HTERT RPE-1 (cell line): ENCODE results near the gene SAMD7.

Experiments
- in situ Hi-C: fragments of 300-500 bp; cut with MboI; formaldehyde crosslinking; loops from 4 replicates; pipeline ENCODE4 v1.14.3; 2020; ENCODE audit warnings: low sequenced_read_pairs

SAMD7 gene

DNA sequence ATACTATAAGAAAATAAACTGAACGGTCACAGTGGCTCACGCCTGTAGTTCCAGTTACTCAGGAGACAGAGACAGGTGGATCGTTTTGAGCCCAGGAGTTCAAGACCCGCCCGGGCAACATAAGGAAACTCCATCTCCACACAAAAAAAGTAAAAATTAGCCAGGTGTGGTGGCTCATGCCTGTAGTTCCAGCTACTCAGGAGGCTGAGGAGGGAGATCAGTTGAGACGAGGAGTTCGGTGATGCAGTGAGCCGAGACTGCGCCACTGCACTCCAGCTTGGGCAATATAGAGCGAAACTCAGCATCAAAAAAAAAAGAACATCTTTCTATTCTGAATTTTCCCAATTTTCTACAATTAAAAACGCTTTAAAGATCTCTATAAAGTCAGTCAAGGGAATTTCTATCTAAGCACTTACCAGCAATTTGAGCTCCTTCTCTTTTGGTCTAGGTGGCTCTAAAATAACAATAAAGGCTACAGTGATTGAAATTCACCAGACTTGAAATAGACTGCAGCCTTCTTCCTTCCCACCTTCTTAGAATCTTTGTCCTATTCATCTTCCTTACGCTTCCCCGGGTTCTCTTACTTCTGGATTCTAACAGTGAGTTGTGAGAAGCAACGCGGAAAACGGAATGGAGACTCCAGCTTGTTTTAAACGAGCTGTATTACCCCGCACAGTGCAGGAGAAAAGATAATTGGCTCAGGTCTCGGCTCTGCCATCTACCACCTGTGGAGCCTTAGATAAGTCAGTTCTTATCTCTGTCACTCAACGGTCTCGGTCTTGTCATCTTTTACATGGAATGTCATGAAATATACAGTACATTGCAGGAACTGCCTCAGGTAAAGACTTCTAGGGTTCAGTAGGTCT, 54.4 kb downstream of the SAMD7 start:
- in situ Hi-C loops, result no loop called here

DNA sequence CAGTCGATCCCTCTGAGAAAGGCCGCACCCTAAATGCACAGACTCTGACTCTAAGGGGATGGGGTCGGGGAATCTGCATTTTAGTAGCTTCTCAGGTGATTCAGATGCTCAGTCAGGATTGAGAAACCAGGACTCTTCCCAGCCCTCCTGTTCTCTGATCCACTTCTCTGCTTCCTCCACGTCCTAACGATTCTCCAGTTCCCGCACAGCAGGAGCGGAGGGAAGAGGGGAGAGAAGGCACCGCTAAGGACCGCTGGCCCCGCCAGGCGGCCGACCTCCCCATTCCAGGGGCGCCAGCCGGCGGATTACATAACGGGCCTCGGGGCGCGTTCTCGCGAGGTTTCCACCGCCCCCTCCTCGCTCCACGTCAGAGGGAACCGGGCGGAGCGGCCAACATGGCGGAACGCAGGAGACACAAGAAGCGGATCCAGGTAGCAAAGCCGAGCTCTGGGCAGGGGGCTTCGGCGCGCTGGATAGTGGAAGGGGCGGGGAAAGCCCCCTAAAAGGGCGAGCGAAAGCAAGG, 55.1 kb downstream of the SAMD7 start, which contains the start of gene SEC62:
TSS of gene SEC62 (plus strand) at position 380 of the 523 bp plus-strand sequence. CDS start at position 396, 16 bp downstream.
- in situ Hi-C loops, result no loop called here

DNA sequence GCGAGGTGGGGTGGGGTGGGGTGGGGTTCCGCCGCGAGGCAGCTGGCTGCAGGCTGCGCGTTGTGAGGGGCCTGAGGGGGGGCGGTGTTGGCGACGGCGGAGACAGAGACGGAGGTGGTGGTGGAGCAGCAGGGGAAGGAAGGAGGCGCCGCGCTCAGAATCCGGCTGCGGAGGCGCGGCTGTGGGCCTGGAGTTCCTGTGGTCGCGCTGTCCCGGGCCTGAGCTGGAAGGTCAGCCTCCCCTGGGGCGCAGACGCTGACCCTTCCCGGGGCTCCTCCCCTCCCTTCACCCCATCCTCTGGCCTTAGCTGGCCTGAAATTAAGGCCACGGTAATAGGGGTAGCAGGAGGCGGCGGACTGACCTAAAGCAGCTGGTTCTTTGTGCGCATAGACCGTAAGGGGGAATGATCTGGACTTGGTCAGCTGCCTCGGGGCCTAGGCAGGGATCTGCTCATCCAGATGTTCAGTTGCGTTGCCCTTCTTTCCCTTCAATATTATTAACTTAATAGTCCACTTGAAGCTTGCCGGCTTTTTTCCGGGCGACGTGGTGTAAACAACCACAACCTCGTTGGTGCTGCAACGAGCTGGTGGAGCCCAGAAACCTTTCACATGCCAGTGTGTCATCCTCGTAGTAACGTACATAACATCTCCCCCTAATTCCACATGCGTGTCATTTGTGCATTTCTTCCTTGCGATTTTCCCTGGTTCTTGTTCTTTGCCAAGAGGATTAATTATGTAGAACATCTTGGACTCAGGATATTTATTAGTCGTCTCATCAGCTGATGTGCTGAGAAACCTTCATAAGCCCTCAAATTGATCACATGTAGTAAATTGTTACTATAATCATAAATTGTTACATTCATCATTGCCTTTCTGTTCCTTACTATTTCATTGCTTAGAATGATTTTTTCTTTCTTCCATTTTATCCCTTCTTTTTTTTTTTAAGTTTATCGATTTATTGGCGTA, 55.9 kb downstream of the SAMD7 start:
- in situ Hi-C loops, result no loop called here

DNA sequence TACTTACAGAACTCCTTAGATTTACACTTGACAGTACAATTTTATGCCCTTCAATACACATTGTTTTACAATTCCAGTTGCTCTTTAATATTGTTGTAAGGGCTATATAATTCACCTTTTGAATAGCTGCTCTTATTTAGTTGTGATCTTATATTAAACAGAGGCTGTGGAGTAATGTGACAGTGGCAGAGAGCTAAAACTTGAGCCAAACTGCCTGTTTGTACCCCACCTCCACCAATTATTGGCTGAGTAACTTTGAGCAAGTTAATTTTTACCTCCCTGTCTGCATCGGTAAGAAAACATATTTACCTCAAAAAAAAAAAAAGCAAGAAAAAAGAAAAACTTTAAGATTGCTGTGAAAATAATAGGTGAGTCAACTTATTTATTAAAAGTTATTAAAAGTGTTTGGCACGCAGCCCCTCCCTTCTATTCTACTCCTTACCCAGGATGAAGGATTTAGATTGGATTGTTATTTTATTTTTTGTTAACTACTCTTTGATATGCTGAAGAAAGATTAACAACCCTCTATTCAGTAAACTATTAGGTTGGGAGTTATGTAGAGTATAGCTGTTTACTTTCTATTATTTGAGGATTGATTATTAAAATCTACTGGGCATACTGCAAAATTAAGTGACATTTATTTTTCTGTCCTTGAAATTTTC, 57.0 kb downstream of the SAMD7 start:
- in situ Hi-C loops, result no loop called here

DNA sequence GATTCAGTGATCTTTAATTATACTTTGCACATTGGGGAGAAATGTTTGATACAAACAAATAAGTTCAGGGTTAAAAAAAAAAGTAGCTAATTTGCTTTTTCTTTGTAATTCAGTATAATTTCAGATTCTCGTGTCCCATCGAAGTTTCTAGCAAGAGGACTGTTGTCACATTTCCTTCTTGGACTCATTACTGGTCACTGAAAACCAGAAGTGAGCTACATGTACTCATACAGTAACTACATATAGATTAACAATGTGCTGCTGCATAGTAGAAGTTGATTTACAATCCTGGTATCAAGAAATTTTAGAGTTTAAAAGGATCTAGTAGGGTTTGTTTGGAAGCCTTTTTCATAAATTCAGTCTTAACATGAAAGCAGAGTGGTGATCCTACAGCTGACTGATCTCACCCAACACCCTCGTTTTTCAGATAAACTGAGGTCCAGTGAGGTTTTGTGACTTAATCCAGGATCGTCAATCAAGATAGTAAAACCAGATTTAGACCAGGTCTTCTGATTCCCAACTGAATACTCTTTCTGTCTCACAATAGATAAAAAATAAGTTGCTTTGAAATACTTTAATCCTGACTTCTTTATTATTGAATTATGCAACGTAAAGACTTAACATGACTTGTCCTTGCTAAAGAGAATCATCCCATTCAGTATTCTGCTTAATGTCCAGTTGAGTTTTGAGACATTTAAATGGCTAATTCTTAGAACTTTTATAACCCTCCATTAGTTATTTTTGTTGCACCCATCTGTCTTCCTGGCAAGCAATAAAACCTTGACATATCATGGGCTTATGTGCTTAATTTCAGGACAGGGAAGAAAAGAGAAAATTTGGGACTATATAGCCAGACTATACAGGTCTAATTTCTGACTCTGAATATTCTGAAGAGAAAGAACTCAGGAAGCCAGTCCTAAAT, 58.1 kb downstream of the SAMD7 start:
- in situ Hi-C loops, result no loop called here

DNA sequence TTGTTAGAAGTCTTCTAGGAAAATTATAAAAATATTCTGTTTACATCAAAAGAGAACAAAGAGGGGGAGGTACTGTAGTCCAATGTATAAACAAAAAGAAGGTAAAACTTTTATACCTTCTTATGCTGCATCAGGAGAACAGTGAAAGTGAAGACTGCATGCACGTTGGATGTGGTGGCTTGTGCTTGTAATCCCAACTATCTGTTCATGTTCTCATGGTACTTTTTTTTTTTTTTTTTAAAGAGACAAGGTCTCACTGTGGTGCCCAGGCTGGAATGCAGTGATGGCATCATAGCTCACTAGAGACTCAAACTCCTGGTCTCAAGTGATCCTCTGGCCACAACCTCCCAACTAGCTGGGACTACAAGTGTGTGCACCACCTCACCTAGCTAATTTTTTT, 59.5 kb downstream of the SAMD7 start:
- in situ Hi-C loops, result no loop called here

DNA sequence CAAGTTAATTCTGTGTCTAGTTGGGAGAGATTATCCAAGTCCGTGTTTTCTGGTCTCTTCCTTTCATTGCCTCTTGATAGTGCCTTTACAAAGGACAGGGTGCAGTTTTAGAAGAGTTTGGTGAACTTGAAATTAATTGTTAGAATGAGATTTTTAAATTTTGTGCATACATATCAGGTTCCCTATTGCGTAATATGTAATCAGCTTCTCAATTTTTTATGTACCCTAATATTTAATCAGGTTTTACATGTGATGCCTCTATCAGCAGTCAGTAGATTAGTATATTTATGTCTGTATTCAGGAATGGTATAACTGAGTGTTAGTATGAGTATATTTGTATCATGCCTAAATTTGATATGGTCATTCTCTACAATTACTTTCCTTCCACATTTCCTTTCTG, 60.1 kb downstream of the SAMD7 start:
- in situ Hi-C loops, result no loop called here

DNA sequence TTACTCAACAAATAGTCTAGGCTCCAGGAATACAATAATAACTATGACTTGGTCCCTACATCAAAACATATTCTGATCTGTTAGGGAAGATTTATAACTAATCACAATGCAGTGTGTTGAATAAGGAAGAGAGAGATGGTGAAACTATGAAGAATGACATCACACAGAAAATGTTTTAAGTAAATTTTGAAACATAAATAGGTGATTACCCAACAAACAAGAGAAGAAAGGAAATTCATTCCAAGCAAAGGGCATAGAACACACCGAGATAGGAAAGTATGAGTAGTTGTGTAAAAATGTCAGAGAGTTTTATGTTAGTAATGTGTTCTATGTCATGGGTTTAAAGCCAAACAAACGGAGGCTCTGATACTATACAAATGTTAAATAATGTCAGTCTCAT, 68.7 kb downstream of the SAMD7 start:
- in situ Hi-C loops, result no loop called here

DNA sequence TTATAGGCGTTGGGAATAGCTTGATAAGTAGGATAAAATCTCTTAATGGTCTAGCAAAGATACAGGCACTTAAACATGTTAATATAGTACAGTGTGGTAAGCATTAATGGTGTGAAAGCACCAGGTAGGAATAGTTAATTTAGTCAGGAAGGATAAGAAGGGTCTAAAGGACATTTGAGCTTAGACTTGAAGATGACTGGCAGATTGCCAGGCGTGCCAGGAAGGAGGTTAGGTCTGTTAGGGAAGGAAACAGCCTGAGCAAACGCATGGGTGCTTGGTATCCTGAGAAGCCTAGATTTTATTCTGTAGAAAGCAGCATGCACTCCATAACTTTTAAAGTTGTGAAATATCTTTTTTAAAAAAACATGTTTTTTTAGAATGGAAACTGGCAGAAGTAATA, 72.9 kb downstream of the SAMD7 start:
- in situ Hi-C loops, result no loop called here
